ENCODE results near the gene FRMD6.

The FRMD6 gene

DNA sequence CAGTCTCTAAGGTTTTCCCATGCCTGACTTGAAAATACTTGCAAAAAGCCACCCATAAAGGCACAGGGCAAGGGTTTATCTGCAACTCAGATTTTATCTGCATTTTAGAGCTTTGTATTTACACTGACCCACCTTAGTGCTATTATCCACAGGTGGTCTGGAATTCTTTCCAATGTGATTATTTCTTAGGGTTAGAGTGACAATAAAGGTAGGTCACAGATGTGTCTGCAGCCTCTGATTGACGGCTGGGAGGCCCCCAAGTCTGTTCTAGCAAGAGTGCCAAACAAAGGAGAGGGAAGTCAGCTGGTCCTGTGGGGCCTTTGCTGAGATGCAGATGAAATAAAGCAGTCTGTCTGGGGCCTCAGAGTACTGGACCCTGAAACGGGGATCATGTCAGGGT, 64.0 kb downstream of the FRMD6 start:
- no peaks in the 10 kb centered on the region for H3K79me2 ChIP-seq (ENCODE audit: insufficient read depth, low read length)
- no peaks in the 10 kb centered on the region for H3F3A ChIP-seq (ENCODE audit: low read depth)
- no peaks in the 10 kb centered on the region for H3K9me2 ChIP-seq (replicated peaks; ENCODE audit: low read depth, low read length)
- H3K9ac ChIP-seq (ENCODE audit: low read depth, low read length, poor library complexity, severe bottlenecking), result no peak overlapping the region
- no peaks in the 10 kb centered on the region for H3K36me3 ChIP-seq (ENCODE audit: insufficient read depth, low read length)
- H4K20me1 ChIP-seq (ENCODE audit: insufficient read depth, low read length, poor library complexity, severe bottlenecking), result no peaks in the 10 kb centered on the region
- H3K27me3 ChIP-seq (ENCODE audit: insufficient read depth, low read length, poor library complexity, severe bottlenecking), result no peaks in the 10 kb centered on the region
- TF ChIP-seq, protein P1, sequence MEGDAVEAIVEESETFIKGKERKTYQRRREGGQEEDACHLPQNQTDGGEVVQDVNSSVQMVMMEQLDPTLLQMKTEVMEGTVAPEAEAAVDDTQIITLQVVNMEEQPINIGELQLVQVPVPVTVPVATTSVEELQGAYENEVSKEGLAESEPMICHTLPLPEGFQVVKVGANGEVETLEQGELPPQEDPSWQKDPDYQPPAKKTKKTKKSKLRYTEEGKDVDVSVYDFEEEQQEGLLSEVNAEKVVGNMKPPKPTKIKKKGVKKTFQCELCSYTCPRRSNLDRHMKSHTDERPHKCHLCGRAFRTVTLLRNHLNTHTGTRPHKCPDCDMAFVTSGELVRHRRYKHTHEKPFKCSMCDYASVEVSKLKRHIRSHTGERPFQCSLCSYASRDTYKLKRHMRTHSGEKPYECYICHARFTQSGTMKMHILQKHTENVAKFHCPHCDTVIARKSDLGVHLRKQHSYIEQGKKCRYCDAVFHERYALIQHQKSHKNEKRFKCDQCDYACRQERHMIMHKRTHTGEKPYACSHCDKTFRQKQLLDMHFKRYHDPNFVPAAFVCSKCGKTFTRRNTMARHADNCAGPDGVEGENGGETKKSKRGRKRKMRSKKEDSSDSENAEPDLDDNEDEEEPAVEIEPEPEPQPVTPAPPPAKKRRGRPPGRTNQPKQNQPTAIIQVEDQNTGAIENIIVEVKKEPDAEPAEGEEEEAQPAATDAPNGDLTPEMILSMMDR (conservative IDR thresholded peaks at IDR 0.05; ENCODE audit: low read length), result no peak
- TF ChIP-seq EZH2phosphoT487 (IDR thresholded peaks at IDR 0.05; ENCODE audit: borderline replicate concordance), result no peak
- H3K4me2 ChIP-seq (ENCODE audit: low read depth, low read length, poor library complexity, severe bottlenecking), result no peak overlapping the region
- H2AFZ ChIP-seq (ENCODE audit: low read length), result no peak overlapping the region
- H3K9me3 ChIP-seq (ENCODE audit: insufficient read depth, low read depth, low read length), result no peaks in the 10 kb centered on the region
- H3K4me3 ChIP-seq (ENCODE audit: low read length, poor library complexity, severe bottlenecking), result no peak overlapping the region
- peaks cover 14% of the 10 kb centered on the region for H3K4me1 ChIP-seq (ENCODE audit: insufficient read depth, low read length, poor library complexity, severe bottlenecking)

DNA sequence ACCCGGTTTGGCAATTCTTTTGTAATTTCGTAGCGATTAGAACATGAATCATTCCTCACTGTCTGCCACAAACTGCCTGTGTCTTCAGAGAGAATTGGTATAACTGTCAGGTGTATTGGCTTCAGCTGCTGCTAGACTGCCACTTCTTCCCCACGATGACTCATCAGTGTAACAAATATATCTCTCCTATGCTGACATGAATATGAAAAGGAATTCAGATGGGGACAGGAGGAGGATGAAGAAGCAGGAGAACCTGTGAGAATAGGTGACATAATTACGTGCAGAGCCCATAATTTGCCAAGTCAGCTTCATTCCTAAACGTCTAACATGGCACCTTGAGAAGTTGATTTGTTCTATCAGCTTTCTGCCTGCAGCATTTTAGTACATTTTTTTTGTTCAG, 64.9 kb downstream of the FRMD6 start:
- no peaks in the 10 kb centered on the region for H4K20me1 ChIP-seq (ENCODE audit: insufficient read depth, low read length, poor library complexity, severe bottlenecking)
- no peaks in the 10 kb centered on the region for H3K27me3 ChIP-seq (ENCODE audit: insufficient read depth, low read length, poor library complexity, severe bottlenecking)
- no peaks in the 10 kb centered on the region for H3K9me2 ChIP-seq (replicated peaks; ENCODE audit: low read depth, low read length)
- H3K9ac ChIP-seq (ENCODE audit: low read depth, low read length, poor library complexity, severe bottlenecking), result no peak overlapping the region
- H3K4me2 ChIP-seq (ENCODE audit: low read depth, low read length, poor library complexity, severe bottlenecking), result no peak overlapping the region
- no peaks in the 10 kb centered on the region for H3K36me3 ChIP-seq (ENCODE audit: insufficient read depth, low read length)
- H3K9me3 ChIP-seq (ENCODE audit: insufficient read depth, low read depth, low read length), result no peaks in the 10 kb centered on the region
- TF ChIP-seq, protein P1 (conservative IDR thresholded peaks at IDR 0.05; ENCODE audit: low read length), result no peak
- TF ChIP-seq EZH2phosphoT487 (IDR thresholded peaks at IDR 0.05; ENCODE audit: borderline replicate concordance), result no peak
- H2AFZ ChIP-seq (ENCODE audit: low read length), result no peak overlapping the region
- no peaks in the 10 kb centered on the region for H3K79me2 ChIP-seq (ENCODE audit: insufficient read depth, low read length)
- H3F3A ChIP-seq (ENCODE audit: low read depth), result no peaks in the 10 kb centered on the region
- peaks cover 14% of the 10 kb centered on the region for H3K4me1 ChIP-seq (ENCODE audit: insufficient read depth, low read length, poor library complexity, severe bottlenecking)
- H3K4me3 ChIP-seq (ENCODE audit: low read length, poor library complexity, severe bottlenecking), result no peak overlapping the region

DNA sequence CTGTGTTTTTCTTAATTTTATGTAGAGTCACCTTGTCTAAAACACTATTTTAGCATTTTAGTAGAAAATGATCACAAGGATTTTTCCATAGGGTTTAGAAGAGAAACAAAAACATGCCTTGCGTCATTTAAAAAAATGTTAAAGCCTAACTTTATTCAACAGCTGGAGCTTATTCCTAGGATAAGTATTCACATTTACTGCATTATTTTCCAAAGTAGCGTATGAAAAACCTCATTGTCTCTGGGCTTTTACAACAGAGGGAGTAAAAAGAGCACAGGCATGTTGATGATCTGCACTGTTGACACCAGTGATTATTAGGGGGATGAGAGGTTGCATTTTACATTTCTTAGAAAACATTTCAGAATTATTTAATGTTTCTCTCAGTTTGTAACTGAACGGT, 66.1 kb downstream of the FRMD6 start:
- no peaks in the 10 kb centered on the region for H3K36me3 ChIP-seq (ENCODE audit: insufficient read depth, low read length)
- H3K4me2 ChIP-seq (ENCODE audit: low read depth, low read length, poor library complexity, severe bottlenecking), result no peak overlapping the region
- H2AFZ ChIP-seq (ENCODE audit: low read length), result no peak overlapping the region
- H4K20me1 ChIP-seq (ENCODE audit: insufficient read depth, low read length, poor library complexity, severe bottlenecking), result no peaks in the 10 kb centered on the region
- no peak overlapping the region for H3K4me3 ChIP-seq (ENCODE audit: low read length, poor library complexity, severe bottlenecking)
- no peak for TF ChIP-seq EZH2phosphoT487 (IDR thresholded peaks at IDR 0.05; ENCODE audit: borderline replicate concordance)
- TF ChIP-seq, protein P1 (conservative IDR thresholded peaks at IDR 0.05; ENCODE audit: low read length), result no peak
- H3K79me2 ChIP-seq (ENCODE audit: insufficient read depth, low read length), result no peaks in the 10 kb centered on the region
- no peaks in the 10 kb centered on the region for H3K9me2 ChIP-seq (replicated peaks; ENCODE audit: low read depth, low read length)
- H3K27me3 ChIP-seq (ENCODE audit: insufficient read depth, low read length, poor library complexity, severe bottlenecking), result no peaks in the 10 kb centered on the region
- no peaks in the 10 kb centered on the region for H3K9me3 ChIP-seq (ENCODE audit: insufficient read depth, low read depth, low read length)
- H3F3A ChIP-seq (ENCODE audit: low read depth), result no peaks in the 10 kb centered on the region
- H3K9ac ChIP-seq (ENCODE audit: low read depth, low read length, poor library complexity, severe bottlenecking), result no peak overlapping the region
- peaks cover 14% of the 10 kb centered on the region for H3K4me1 ChIP-seq (ENCODE audit: insufficient read depth, low read length, poor library complexity, severe bottlenecking)

Data from Loucy (cell line).